ENCODE data around the gene CHMP2A.

The CHMP2A gene

GRCh38 chr19:58536852-58537798, 17.8 kb downstream of the CHMP2A start:
- no peak for DNase-seq

GRCh38 chr19:58535857-58536256, 19.0 kb downstream of the CHMP2A start:
- DNase-seq = no peak

- DNase-seq = no peak
Observed at GRCh38 chr19:58531034-58531840, 23.7 kb downstream of the CHMP2A start.

DNA sequence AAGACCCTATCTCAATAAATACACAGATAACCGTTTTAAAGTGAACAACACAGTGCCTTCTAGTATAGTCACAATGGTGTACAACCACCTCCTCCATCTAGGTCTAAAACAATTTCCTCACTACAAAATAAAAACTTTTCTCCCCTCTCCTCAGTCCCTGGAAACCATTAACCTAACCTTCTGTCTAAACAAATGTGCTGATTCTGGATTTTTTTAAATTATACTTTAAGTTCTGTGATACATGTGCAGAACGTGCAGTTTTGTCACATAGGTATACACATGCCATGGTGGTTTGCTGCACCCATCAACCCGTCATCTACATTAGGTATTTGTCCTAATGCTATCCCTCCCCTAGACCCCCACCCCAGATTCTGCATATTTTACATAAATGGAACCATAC, 25.5 kb downstream of the CHMP2A start:
- no peak for DNase-seq

GRCh38 chr19:58522709-58523108, 32.2 kb downstream of the CHMP2A start:
- no peak for DNase-seq

DNA sequence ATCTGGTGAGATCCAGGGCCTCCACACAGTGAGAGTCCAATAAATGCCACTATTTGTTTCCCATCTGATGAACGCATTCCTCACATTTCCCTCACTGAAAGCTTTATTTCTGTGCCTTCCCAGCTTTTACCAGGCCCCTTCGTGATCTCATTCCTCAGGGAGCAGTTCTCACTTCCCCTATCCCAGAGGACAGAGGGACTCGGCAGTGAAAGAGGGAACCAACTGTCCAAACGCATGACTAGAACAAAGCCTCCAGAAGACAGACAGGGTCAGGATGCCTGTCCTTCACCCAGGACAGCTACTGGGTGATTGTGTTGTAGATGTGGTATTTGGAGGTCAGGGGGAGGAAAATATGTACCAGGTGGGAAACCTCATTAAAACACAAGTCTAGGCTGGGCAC, 33.3 kb downstream of the CHMP2A start:
- no peak for DNase-seq

GRCh38 chr19:58520257-58520599, 34.7 kb downstream of the CHMP2A start:
- DNase-seq = no peak

- peak; percentile 77 for DNase-seq
Observed at GRCh38 chr19:58519355-58520256, 35.3 kb downstream of the CHMP2A start, which contains the start of gene ZBTB45. Gene ZBTB45, minus strand, starts transcription at chr19:58519810. Its CDS starts 2,137 bp downstream, at chr19:58517673.

GRCh38 chr19:58519087-58519354, 35.9 kb downstream of the CHMP2A start:
- no peak for DNase-seq

DNA sequence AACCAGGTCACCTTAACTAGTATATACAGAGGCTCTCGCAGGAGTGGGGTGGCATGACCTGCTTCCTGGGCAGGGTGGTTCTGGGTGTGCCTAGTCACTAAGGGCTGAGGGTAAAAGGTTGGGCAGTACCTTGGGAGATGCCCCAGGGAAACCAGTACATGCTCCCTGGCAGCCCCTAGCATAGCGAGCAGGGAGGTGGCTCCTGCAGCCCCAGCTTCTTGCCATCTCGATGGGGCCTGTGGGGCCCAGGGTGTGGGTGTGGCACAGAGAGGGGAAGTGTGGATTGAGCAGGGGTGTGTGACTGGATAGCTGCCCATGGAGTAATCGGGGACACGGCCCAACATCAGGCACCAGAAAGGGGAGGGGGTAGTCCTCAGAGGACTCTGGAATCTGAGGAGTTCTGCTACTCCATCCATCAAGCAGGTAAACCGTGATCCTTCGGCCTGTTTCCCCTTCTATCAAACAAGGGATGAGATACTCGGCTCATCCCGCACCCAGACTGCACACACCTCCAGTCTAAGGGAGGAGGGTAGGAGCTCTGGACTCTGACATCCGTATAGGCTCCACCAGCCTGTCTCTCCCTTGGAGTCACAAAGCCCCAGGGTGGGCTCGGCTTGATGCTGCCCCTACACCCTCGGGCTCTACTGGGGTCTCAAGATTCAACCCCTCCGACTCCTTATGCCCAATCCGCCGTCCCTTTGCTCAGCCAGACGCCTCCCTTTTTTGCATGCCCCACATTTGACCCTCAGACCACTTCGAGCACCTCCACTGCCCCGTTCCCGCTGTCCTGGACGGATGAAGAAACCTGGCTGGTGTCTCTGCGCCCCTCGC, 36.4 kb downstream of the CHMP2A start:
- DNase-seq = no peak

DNA sequence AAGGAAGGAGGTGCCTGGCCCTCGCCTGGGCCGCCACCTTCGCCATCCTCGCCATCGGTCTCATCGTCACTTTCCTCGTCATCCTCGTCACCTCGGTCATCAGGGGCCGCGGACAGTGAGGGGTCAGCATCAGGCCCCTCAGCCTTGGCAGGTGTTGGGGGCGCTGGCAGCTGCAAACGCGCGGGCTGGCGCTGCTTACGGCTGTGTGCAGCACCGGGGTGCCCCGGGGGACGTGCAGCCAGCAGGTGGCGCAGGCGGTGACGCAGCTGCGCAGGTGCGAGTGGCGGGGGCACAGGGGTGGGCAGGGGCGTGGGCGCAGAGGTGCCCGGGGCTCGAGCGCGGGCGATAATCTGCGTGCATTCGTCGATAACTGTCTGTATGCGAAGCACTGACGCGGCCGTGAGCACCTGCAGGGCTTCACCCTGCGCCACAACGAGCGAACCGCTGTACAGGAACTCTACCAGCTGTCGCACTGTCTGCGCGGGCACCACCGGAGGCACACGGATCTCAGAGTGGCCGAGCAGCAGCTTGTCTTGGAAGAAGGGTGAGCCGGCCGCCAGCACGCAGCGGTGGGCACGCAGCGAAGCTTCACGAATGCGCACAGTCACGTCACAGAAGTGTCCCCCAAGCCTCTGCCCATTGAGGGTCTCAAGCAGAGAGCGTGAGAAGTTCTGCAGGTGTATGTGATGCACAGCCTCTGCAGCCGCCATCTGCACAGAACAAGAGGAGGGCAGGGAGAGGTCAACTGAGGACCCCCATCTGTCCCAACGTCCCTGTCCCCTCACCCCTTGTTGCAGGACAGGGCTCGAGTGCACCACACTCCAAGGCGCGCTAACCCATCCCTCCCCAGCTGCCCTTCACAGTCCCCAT, 37.7 kb downstream of the CHMP2A start:
- DNase-seq = no peak

GRCh38 chr19:58516246-58516836, 38.6 kb downstream of the CHMP2A start:
- no peak for DNase-seq

GRCh38 chr19:58515259-58515658, 39.6 kb downstream of the CHMP2A start:
- DNase-seq = no peak

DNA sequence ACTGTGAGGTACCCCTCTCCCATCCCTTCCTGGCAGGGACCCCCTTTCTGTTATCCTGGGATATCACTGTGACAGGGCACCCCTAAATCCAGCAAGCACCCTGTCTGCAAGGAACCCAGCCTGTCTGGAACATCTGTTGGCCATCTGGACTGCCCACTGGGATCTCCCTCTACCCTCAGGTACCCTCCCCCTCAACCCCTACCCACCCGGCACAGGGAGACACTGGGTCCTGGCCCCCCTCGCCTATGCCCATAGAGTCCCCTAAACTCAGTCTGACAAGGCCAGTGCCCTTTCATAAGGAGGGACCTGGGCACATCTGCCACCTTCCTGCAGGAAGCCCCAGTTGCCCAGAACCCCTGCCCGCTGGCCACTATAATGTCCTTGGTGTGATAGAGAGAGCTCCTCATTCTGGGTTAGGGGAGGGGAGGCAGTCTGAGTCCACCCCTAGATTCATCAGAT, 40.3 kb downstream of the CHMP2A start:
- no peak for DNase-seq

DNA sequence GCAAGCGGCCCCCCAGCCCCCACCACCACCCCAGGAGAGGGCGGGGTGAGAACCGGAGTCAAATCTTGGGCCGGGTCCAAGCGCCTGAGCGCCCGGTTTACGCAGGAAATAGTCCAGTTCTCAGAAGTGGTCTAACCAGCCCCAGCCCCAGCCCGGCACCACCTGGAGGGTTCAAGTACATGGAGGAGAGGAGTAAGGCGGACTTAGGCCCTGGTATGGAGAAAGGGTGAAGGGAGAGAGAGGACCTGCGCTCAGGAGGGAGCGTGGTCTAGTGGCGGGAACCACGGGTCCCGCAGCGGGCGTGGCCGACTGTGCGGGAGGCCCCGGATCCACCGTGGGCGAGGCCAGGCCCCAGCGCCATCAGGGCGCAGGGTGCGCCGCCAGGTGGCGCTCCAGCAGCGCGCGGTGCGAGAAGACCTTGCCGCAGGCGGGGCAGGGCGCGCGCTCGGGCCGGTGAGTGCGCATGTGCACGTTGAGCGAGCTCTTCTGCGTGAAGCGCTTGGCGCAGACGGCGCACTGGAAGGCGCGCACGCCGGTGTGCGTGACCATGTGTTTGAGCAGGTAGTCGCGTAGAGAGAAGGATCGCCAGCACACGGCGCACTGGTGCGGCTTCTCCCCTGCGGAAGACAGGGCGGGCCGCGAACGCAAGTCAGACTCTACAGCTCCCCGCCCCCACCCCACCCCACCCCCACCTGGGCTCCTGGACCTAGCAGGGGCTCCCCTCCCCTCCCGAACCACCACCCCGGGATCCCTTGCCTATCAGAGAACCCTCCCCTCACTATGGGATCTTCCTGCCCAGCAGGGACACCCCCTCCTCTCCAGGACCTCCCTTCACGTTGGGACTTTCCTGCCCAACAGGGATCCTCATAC, 41.0 kb downstream of the CHMP2A start:
- peak; percentile 90 for DNase-seq

GRCh38 chr19:58513213-58513693, 41.7 kb downstream of the CHMP2A start:
- no peak for DNase-seq

DNA sequence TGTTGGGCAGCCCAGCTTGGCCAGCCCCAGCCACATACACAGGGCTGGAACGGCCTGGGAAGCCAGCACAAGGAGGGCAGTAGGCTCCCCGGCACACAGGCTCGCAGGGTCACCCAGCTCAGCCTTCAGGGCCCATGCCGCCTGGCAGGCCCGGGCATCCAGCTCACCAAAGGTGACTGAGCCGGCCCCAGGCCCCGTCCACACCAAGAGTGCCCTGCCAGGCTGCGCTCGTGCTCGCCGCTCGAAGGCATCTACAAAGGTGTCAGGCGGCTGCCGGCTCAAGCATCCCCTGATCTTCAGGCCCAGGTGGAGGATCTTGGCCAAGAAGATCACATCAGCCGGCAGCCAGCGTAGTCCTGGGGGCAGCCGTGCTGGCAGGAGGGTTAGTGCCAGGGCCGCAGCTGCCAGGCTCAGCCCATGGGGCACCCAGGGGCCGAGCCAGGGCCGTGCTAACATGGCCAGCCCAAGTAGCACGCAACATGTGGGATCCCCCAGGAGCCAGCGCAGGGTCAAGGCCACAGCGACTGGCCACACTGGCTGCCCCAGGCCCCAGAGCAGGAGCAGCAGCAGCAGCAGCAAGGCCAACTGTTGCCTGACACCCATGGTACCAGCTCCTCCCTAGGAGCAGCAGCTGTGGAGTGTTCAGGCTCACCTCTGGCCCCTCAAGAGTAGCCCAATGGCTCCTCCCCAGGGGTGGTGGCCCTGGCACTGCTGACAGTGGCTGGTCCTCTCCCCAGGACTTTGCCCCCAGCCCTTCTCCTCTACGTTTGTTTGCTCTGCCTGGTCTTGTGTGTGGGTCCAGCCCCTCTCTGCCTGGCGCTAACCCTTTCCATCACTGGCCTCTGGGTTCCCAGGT, 43.3 kb downstream of the CHMP2A start, which contains the start of gene SLC27A5:
Gene SLC27A5 (minus strand): TSS at position 640 of the 856 bp plus-strand sequence. CDS start 37 bp downstream, at position 603.
- no peak for DNase-seq

Measured in activated CD4-positive, alpha-beta T cell treated with anti-CD3 and anti-CD28 coated beads for 1 hour (primary cell).